GM18909 (cell line): ENCODE measurements around the gene FXR1.
"Not testable (repeated sequence)": the region's sequence is repeated elsewhere in the genome, so short reads cannot be mapped to it uniquely, and the experiment has no call there.

Experiments used
- ATAC-seq: cut with Tn5 transposase; IDR thresholded peaks from one replicate; pipeline ENCODE4 v1.9.1; 2021; ENCODE audit warnings: mild to moderate bottlenecking; ENCODE audit not compliant: unreplicated experiment, poor library complexity

The FXR1 gene

GRCh38 chr3:181002331-181002730 is 89.9 kb downstream of the FXR1 start:
- ATAC-seq: not testable (repeated sequence)

GRCh38 chr3:181003469-181003868 is 91.0 kb downstream of the FXR1 start:
- not testable (repeated sequence) for ATAC-seq

DNA sequence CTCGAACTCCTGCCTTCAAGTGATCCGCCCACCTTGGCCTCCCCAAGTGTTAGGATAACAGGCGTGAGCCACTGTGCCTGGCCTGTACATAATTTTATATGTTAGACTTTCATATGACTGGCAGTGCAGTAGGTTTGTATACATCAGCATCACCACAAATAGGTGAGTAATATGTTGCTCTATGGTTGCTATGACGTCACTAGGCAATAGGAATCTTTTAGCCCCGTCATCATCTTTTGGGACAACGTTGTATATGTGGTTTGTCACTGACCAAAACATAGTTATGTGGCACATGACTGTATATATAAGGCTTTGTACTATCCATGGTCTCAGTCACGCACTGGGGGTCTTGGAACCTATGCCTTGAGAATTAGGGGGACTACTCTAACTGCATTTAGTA is 94.1 kb downstream of the FXR1 start:
- ATAC-seq: no peak

DNA sequence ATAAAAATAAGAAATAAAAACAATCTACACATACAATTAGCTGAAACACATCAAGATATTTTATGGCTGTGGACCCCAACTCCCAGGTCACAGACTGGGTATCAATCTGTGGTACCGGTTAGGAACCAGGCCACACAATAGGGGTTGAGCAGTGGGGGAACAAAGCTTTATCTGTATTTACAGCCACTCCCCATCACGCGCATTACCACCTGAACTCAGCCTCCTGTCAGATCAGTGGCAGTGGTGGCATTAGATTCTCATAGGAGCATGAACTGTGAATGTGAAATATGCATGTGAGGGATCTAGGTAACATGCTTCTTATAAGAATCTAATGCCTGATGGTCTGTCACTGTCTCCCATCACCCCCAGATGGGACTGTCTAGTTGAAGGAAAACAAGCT is 94.8 kb downstream of the FXR1 start:
- ATAC-seq: no peak

- ATAC-seq: no peak
Observed at GRCh38 chr3:181008796-181009195, 96.3 kb downstream of the FXR1 start.

- no peak for ATAC-seq
Observed at GRCh38 chr3:181009225-181009624, 96.8 kb downstream of the FXR1 start.

- ATAC-seq: no peak
Observed at GRCh38 chr3:181017690-181018089, 105.2 kb downstream of the FXR1 start.

DNA sequence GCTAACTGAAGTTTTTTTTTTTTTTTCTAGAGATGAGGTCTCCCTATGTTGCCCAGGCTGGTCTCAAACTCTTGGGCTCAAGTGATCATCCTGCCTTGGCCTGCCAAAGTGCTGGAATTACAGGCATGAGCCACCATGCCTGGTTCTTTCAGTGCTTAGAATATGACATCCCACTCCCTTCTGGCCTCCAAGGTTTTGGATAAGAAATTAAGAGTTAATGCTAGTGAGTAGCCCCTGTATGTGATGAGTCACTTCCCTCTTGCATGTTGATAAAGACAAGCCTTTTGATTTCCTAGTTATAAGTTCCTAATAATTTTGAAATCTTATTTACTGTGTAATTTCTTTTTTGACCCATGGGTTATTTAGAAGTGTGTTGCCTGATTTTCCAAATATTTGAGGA is 112.7 kb downstream of the FXR1 start:
- ATAC-seq: no peak

- no peak for ATAC-seq
Observed at GRCh38 chr3:181030948-181031347, 118.5 kb downstream of the FXR1 start.
